Measurements from ENCODE around the gene PHLDA3. TPM values are rescaled to one million over a fixed set of nuclear protein-coding genes. Genes with fewer than 3 reads are reported as not detected.

The PHLDA3 gene
- polyA plus RNA-seq, 1 donor from 2014 or later = 35.1 TPM

- Histone ChIP-seq H3K27me3 (ENCODE audit: insufficient read depth, low read depth, low read length) (no peaks in the 10 kb centered on the region), H3K79me2 (replicated peaks; ENCODE audit: insufficient read depth, low read length) (no peaks in the 10 kb centered on the region), H3K4me2 (ENCODE audit: low read length) (no peak overlapping the region), H3F3A (ENCODE audit: insufficient read depth, low read length, poor library complexity, severe bottlenecking) (no peaks in the 10 kb centered on the region), H3K27ac (ENCODE audit: low read length) (no peak overlapping the region), H4K20me1 (ENCODE audit: insufficient read depth) (no peaks in the 10 kb centered on the region), H3K9ac (ENCODE audit: low read length) (no peak overlapping the region), H3K4me3 (ENCODE audit: low read length) (no peak overlapping the region), H3K9me3 (ENCODE audit: low read length) (no peaks in the 10 kb centered on the region), H2AFZ (ENCODE audit: low read depth, low read length) (no peak overlapping the region), H3K9me2 (ENCODE audit: insufficient read depth, low read length) (no peaks in the 10 kb centered on the region), H3K36me3 (ENCODE audit: insufficient read depth, low read length) (no peaks in the 10 kb centered on the region)
- TF ChIP-seq REST (IDR thresholded peaks at IDR 0.05; ENCODE audit: borderline replicate concordance) = no peak
- no peak for TF ChIP-seq MXI1 (conservative IDR thresholded peaks at IDR 0.05; ENCODE audit: poor library complexity, severe bottlenecking)
- TF ChIP-seq EZH2 (IDR thresholded peaks at IDR 0.05; ENCODE audit: borderline replicate concordance, insufficient read depth, low read length, poor library complexity, severe bottlenecking) = no peak
- no peak for TF ChIP-seq RAD21 (conservative IDR thresholded peaks at IDR 0.05)
- no peak for TF ChIP-seq CTCF (IDR thresholded peaks at IDR 0.05; ENCODE audit: poor library complexity, severe bottlenecking)
- no peak for TF ChIP-seq POLR2AphosphoS5 (IDR thresholded peaks at IDR 0.05)
- TF ChIP-seq EP300 (conservative IDR thresholded peaks at IDR 0.05; ENCODE audit: poor library complexity, severe bottlenecking) = no peak
- no peak for TF ChIP-seq SMC3 (conservative IDR thresholded peaks at IDR 0.05; ENCODE audit: poor library complexity)
- no peak for TF ChIP-seq TAF1 (IDR thresholded peaks at IDR 0.05; ENCODE audit: low read depth)
Observed at GRCh38 chr1:201450721-201451291, 18.2 kb downstream of the PHLDA3 start.

- Histone ChIP-seq H3K4me2 (ENCODE audit: low read length) (no peak overlapping the region), H3K79me2 (replicated peaks; ENCODE audit: insufficient read depth, low read length) (no peaks in the 10 kb centered on the region), H3K9me3 (ENCODE audit: low read length) (no peaks in the 10 kb centered on the region), H3K27me3 (ENCODE audit: insufficient read depth, low read depth, low read length) (no peaks in the 10 kb centered on the region), H2AFZ (ENCODE audit: low read depth, low read length) (no peak overlapping the region), H3K36me3 (ENCODE audit: insufficient read depth, low read length) (no peaks in the 10 kb centered on the region), H3F3A (ENCODE audit: insufficient read depth, low read length, poor library complexity, severe bottlenecking) (no peaks in the 10 kb centered on the region), H3K27ac (ENCODE audit: low read length) (no peak overlapping the region), H3K4me3 (ENCODE audit: low read length) (no peak overlapping the region), H3K9ac (ENCODE audit: low read length) (no peak overlapping the region), H4K20me1 (ENCODE audit: insufficient read depth) (no peaks in the 10 kb centered on the region), H3K9me2 (ENCODE audit: insufficient read depth, low read length) (no peaks in the 10 kb centered on the region)
- TF ChIP-seq CTCF (IDR thresholded peaks at IDR 0.05; ENCODE audit: poor library complexity, severe bottlenecking) (no peak), POLR2AphosphoS5 (IDR thresholded peaks at IDR 0.05) (no peak), RAD21 (conservative IDR thresholded peaks at IDR 0.05) (no peak)
Observed at GRCh38 chr1:201448990-201449389, 20.0 kb downstream of the PHLDA3 start.
